SK-N-SH treated with all-trans-retinoic acid at 6 μM for 48 hours (cell line): ENCODE data around the gene CXCL17.

ENCODE experiments used
- ARNTL ChIP-seq: fragments of 450-650 bp; formaldehyde crosslinking; IDR thresholded peaks from 2 replicates; pipeline ENCODE4 v1.5.0; 2020; ENCODE audit warnings: low read depth, mild to moderate bottlenecking, moderate library complexity, borderline replicate concordance
- BACH2 ChIP-seq: fragments of 250-450 bp; sonication (Bioruptor Pico); IDR thresholded peaks from 2 replicates; pipeline ENCODE4 v1.9.0; 2021; ENCODE audit warnings: mild to moderate bottlenecking, borderline replicate concordance
- ESRRG ChIP-seq: fragments of 250-450 bp; sonication (Bioruptor Pico); IDR thresholded peaks from 2 replicates; pipeline ENCODE4 v1.6.1; 2021; ENCODE audit warnings: mild to moderate bottlenecking
- OSR1 ChIP-seq: fragments of 250-450 bp; sonication (Bioruptor Pico); IDR thresholded peaks from 2 replicates; pipeline ENCODE4 v1.8.0; 2022; ENCODE audit warnings: moderate library complexity, mild to moderate bottlenecking, inconsistent platforms
- PPARA ChIP-seq: fragments of 250-450 bp; sonication (Bioruptor Pico); IDR thresholded peaks from 2 replicates; pipeline ENCODE4 v1.5.0; 2020; ENCODE audit warnings: mild to moderate bottlenecking, borderline replicate concordance
- RARB ChIP-seq: fragments of 250-450 bp; sonication (Bioruptor Pico); IDR thresholded peaks from 2 replicates; pipeline ENCODE4 v1.8.0; 2021; ENCODE audit warnings: mild to moderate bottlenecking, moderate library complexity
- SNAI2 ChIP-seq: fragments of 250-450 bp; sonication (Bioruptor Pico); IDR thresholded peaks from 2 replicates; pipeline ENCODE4 v1.5.0; 2020; ENCODE audit warnings: mild to moderate bottlenecking, moderate library complexity
- TCF4 ChIP-seq: fragments of 250-450 bp; sonication (Bioruptor Pico); IDR thresholded peaks from 2 replicates; pipeline ENCODE4 v1.8.0; 2021; ENCODE audit warnings: mild to moderate bottlenecking, moderate library complexity, borderline replicate concordance
- TOX ChIP-seq: fragments of 250-450 bp; sonication (Bioruptor Pico); IDR thresholded peaks from 2 replicates; pipeline ENCODE4 v1.8.0; 2021; ENCODE audit warnings: mild to moderate bottlenecking, moderate library complexity, borderline replicate concordance
- ZC3H10 ChIP-seq: fragments of 250-450 bp; sonication (Bioruptor Pico); IDR thresholded peaks from 2 replicates; pipeline ENCODE4 v1.5.1; 2021; ENCODE audit warnings: mild to moderate bottlenecking, moderate library complexity
- ZFP30 ChIP-seq: fragments of 450-650 bp; formaldehyde crosslinking; IDR thresholded peaks from 2 replicates; pipeline ENCODE4 v1.5.0; 2022; ENCODE audit warnings: mild to moderate bottlenecking, moderate library complexity
- ZNF70 ChIP-seq: fragments of 450-650 bp; formaldehyde crosslinking; IDR thresholded peaks from 2 replicates; pipeline ENCODE4 v1.5.0; 2020; ENCODE audit warnings: mild to moderate bottlenecking, moderate library complexity
- TF ChIP-seq, protein P1 (sequence below): fragments of 250-450 bp; sonication (Bioruptor Pico); IDR thresholded peaks from 2 replicates; pipeline ENCODE4 v1.8.0; 2020; ENCODE audit warnings: mild to moderate bottlenecking, moderate library complexity, borderline replicate concordance

DNA sequence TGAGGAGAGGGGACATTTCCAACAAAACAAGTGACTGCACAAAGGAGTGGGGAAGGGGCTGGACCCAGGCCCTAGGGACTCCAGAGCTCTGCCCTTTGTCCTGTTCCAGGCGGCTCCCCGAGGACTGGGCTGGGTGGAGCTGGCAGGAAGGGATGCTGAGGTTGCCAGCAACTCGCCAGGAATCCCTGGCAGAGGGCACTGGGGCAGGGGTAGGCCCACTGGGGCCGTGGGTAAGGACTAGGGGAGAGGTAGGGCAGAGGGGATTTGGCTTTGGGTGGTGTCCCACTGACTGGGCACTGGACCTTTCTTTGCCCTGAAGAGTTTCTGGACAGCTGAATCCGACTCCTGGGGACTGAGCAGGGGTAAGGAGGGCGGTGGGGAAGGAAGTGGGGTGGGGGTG lies 23.4 kb downstream of the CXCL17 start:
- TF ChIP-seq SNAI2 (CRISPR knock-in tag), result no peak
- TF ChIP-seq, protein P1, sequence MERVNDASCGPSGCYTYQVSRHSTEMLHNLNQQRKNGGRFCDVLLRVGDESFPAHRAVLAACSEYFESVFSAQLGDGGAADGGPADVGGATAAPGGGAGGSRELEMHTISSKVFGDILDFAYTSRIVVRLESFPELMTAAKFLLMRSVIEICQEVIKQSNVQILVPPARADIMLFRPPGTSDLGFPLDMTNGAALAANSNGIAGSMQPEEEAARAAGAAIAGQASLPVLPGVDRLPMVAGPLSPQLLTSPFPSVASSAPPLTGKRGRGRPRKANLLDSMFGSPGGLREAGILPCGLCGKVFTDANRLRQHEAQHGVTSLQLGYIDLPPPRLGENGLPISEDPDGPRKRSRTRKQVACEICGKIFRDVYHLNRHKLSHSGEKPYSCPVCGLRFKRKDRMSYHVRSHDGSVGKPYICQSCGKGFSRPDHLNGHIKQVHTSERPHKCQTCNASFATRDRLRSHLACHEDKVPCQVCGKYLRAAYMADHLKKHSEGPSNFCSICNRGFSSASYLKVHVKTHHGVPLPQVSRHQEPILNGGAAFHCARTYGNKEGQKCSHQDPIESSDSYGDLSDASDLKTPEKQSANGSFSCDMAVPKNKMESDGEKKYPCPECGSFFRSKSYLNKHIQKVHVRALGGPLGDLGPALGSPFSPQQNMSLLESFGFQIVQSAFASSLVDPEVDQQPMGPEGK, result no peak
- no peak for TF ChIP-seq TOX (CRISPR knock-in tag)
- no peak for TF ChIP-seq ESRRG (CRISPR knock-in tag)
- TF ChIP-seq PPARA (CRISPR knock-in tag), result no peak
- no peak for TF ChIP-seq OSR1 (CRISPR knock-in tag)
- no peak for TF ChIP-seq ZFP30 (CRISPR knock-in tag)
- TF ChIP-seq ARNTL (CRISPR knock-in tag), result no peak
- TF ChIP-seq BACH2, result no peak
- TF ChIP-seq RARB (CRISPR knock-in tag), result no peak
- no peak for TF ChIP-seq ZC3H10
- no peak for TF ChIP-seq ZNF70
- no peak for TF ChIP-seq TCF4 (CRISPR knock-in tag)
